Measurements from ENCODE around the gene URAD. TPM values are rescaled to one million over a fixed set of nuclear protein-coding genes. Genes with fewer than 3 reads are reported as not detected.

The URAD gene
- total RNA-seq, 1 donor from 2014 or later: not detected

DNA sequence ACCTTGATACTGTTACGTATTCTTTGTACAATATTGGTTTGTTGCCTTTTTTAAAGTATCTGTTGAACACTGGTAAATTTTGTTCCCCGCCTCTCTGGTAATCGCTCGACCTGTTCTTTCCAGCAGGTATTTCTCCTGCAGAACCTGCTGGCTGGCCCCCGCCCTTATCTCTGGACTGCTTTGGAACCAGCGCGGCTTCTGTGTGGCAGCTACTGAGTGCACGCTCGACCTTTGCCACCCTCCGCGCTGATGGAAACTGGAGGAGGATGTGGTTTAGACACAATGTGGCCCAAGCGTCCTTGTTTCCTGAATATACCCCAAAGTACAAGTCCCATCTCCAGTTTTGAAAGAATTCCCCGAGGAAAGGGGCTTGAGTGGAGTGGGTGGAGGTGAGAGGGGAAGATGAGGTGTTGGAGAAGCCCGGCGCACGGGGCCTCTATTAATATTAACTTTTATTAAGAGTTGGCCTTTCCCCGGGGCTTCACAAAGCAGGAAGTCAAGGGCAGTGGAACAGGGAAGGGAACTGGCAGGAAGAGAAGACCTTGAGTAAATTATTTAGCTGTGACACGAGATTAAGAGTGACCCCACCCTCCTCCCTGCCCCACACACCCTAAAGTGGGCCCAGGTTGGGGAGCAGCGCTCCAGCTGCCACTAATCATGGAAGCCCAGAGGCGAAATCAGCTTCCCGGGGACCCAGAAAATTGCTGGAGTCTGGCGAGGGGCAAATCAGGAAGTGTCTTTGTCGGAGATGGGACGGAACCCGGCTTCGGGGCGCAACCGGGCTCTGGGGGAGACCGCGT lies 35.4 kb downstream of the URAD start:
- peaks cover 49% of the 10 kb centered on the region for H3K27me3 ChIP-seq (ENCODE audit: insufficient read depth, low read length)
- Mint-ChIP-seq H3K4me3 (ENCODE audit: unreplicated experiment) (peak overlapping the region; percentile 78), H3K9me3 (ENCODE audit: unreplicated experiment) (peaks cover 9% of the 10 kb centered on the region), H3K27me3 (ENCODE audit: low read depth, unreplicated experiment) (peaks cover 75% of the 10 kb centered on the region), H3K36me3 (ENCODE audit: low read depth, unreplicated experiment) (no peaks in the 10 kb centered on the region), H3K4me1 (ENCODE audit: low read depth, unreplicated experiment) (no peaks in the 10 kb centered on the region), H3K27ac (ENCODE audit: unreplicated experiment) (peak overlapping the region; percentile 60)
- H3K36me3 ChIP-seq (ENCODE audit: insufficient read depth, low read length): no peaks in the 10 kb centered on the region
- H3K9me3 ChIP-seq (ENCODE audit: insufficient read depth, low read depth, low read length): peaks cover 2% of the 10 kb centered on the region
- no peak overlapping the region for H3K9ac ChIP-seq (ENCODE audit: low read length)
- H3K79me2 ChIP-seq (ENCODE audit: insufficient read depth, low read length): no peaks in the 10 kb centered on the region
- H3K4me2 ChIP-seq (ENCODE audit: low read length): peak overlapping the region; percentile 84
- FAIRE-seq (no peak), DNase-seq (ENCODE audit: low read depth) (no peak)
- H3K27ac ChIP-seq (ENCODE audit: low read depth, low read length): no peak overlapping the region
- H4K20me1 ChIP-seq (ENCODE audit: insufficient read depth, low read length): no peaks in the 10 kb centered on the region
- peaks cover 8% of the 10 kb centered on the region for H3K4me1 ChIP-seq (ENCODE audit: insufficient read depth, low read length)
- H2AFZ ChIP-seq (ENCODE audit: low read depth, low read length): peak overlapping the region; percentile 87
- TF ChIP-seq, protein P1, sequence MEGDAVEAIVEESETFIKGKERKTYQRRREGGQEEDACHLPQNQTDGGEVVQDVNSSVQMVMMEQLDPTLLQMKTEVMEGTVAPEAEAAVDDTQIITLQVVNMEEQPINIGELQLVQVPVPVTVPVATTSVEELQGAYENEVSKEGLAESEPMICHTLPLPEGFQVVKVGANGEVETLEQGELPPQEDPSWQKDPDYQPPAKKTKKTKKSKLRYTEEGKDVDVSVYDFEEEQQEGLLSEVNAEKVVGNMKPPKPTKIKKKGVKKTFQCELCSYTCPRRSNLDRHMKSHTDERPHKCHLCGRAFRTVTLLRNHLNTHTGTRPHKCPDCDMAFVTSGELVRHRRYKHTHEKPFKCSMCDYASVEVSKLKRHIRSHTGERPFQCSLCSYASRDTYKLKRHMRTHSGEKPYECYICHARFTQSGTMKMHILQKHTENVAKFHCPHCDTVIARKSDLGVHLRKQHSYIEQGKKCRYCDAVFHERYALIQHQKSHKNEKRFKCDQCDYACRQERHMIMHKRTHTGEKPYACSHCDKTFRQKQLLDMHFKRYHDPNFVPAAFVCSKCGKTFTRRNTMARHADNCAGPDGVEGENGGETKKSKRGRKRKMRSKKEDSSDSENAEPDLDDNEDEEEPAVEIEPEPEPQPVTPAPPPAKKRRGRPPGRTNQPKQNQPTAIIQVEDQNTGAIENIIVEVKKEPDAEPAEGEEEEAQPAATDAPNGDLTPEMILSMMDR (IDR thresholded peaks at IDR 0.05; ENCODE audit: insufficient read depth, low read depth, low read length): no peak
- no peak for TF ChIP-seq EZH2 (IDR thresholded peaks at IDR 0.05; ENCODE audit: insufficient read depth, low read length)
- peak overlapping the region; percentile 42 for H3K4me3 ChIP-seq (ENCODE audit: insufficient read depth, low read depth, low read length)

DNA sequence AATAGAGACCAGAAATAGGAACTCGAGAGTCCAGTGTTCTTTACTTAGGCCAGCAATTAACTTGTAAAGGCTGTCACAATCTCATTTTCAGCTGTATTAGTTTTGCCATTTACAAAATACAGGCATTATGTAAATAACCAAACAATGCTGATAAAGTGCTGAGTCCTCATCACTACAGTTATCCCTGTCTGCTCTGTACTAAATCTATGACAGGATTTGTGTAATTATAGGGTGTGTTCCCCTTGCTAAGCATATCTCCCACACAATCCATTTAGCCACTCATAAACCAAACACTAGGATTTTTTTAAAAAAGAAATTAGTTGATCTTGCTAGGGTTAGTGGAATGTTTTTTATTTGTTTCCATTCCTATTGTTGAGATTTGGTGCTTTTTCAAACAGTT lies 45.5 kb downstream of the URAD start:
- Histone ChIP-seq H2AFZ (ENCODE audit: low read depth, low read length) (no peak overlapping the region), H3K9ac (ENCODE audit: low read length) (no peak overlapping the region), H3K9me3 (ENCODE audit: insufficient read depth, low read depth, low read length) (peaks cover 4% of the 10 kb centered on the region), H3K4me1 (ENCODE audit: insufficient read depth, low read length) (no peaks in the 10 kb centered on the region), H3K27me3 (ENCODE audit: insufficient read depth, low read length) (peaks cover 6% of the 10 kb centered on the region), H3K4me3 (ENCODE audit: insufficient read depth, low read depth, low read length) (no peak overlapping the region), H3K79me2 (ENCODE audit: insufficient read depth, low read length) (no peaks in the 10 kb centered on the region), H3K27ac (ENCODE audit: low read depth, low read length) (no peak overlapping the region), H3K36me3 (ENCODE audit: insufficient read depth, low read length) (no peaks in the 10 kb centered on the region), H4K20me1 (ENCODE audit: insufficient read depth, low read length) (no peaks in the 10 kb centered on the region), H3K4me2 (ENCODE audit: low read length) (no peak overlapping the region)
- TF ChIP-seq EZH2 (IDR thresholded peaks at IDR 0.05; ENCODE audit: insufficient read depth, low read length): no peak
- TF ChIP-seq, protein P1 (IDR thresholded peaks at IDR 0.05; ENCODE audit: insufficient read depth, low read depth, low read length): no peak
- H3K4me1 Mint-ChIP-seq (ENCODE audit: low read depth, unreplicated experiment): no peaks in the 10 kb centered on the region
- H3K27me3 Mint-ChIP-seq (ENCODE audit: low read depth, unreplicated experiment): peaks cover 57% of the 10 kb centered on the region
- H3K4me3 Mint-ChIP-seq (ENCODE audit: unreplicated experiment): no peak overlapping the region
- DNase-seq (ENCODE audit: low read depth) (no peak), FAIRE-seq (no peak)
- H3K9me3 Mint-ChIP-seq (ENCODE audit: unreplicated experiment): no peaks in the 10 kb centered on the region
- H3K36me3 Mint-ChIP-seq (ENCODE audit: low read depth, unreplicated experiment): no peaks in the 10 kb centered on the region
- no peak overlapping the region for H3K27ac Mint-ChIP-seq (ENCODE audit: unreplicated experiment)
